HG02571 (cell line): ENCODE measurements around the gene FHIT.

ENCODE experiments used
- ATAC-seq: cut with Tn5 transposase; IDR thresholded peaks from one replicate; pipeline ENCODE4 v1.9.1; 2021; ENCODE audit warnings: mild to moderate bottlenecking, moderate library complexity; ENCODE audit not compliant: unreplicated experiment

FHIT gene

GRCh38 chr3:59727902-59728586 is 1523.2 kb downstream of the FHIT start:
- ATAC-seq = no peak

- ATAC-seq = no peak
Measured at GRCh38 chr3:59726279-59726678, 1525.0 kb downstream of the FHIT start.

- ATAC-seq = no peak
Measured at GRCh38 chr3:59717679-59718205, 1533.5 kb downstream of the FHIT start.

GRCh38 chr3:59714066-59714465 is 1537.2 kb downstream of the FHIT start:
- ATAC-seq = no peak

- no peak for ATAC-seq
Measured at GRCh38 chr3:59710554-59710953, 1540.7 kb downstream of the FHIT start.

GRCh38 chr3:59709702-59710553 is 1541.3 kb downstream of the FHIT start:
- ATAC-seq = no peak

GRCh38 chr3:59708202-59708601 is 1543.0 kb downstream of the FHIT start:
- ATAC-seq = no peak

- ATAC-seq = no peak
Measured at GRCh38 chr3:59704292-59704691, 1547.0 kb downstream of the FHIT start.

- ATAC-seq = no peak
Measured at GRCh38 chr3:59699648-59700320, 1551.5 kb downstream of the FHIT start.
